ENCODE measurements around the gene ARL2BP. TPM values are rescaled to one million over a fixed set of nuclear protein-coding genes. Genes with fewer than 3 reads are reported as not detected.

Gene ARL2BP
- total RNA-seq, 1 donor from 2014 or later, result 38.4 TPM

DNA sequence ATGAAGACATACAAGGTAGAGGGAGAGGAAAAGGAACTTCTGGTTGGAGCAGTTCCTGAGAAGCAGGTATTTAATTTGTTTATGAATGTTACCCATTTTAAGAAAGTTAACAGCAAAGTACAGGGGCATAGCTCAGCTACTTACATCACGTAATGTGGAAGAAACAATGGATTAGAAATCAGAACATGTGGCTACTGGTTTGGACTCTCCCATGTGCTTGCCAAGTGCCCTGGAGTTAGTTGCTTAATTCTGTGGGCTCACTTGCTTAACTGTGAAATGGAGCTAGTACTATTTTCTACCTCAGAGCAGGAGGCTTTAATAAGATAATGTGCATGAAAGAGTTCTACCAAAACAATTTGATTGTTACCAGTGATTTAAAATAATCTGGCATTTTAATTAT, 31.6 kb upstream of the ARL2BP start:
- H3K27ac Mint-ChIP-seq (ENCODE audit: unreplicated experiment), result no peak overlapping the region
- no peaks in the 10 kb centered on the region for H3K9me3 Mint-ChIP-seq (ENCODE audit: unreplicated experiment)
- TF ChIP-seq, protein P1, sequence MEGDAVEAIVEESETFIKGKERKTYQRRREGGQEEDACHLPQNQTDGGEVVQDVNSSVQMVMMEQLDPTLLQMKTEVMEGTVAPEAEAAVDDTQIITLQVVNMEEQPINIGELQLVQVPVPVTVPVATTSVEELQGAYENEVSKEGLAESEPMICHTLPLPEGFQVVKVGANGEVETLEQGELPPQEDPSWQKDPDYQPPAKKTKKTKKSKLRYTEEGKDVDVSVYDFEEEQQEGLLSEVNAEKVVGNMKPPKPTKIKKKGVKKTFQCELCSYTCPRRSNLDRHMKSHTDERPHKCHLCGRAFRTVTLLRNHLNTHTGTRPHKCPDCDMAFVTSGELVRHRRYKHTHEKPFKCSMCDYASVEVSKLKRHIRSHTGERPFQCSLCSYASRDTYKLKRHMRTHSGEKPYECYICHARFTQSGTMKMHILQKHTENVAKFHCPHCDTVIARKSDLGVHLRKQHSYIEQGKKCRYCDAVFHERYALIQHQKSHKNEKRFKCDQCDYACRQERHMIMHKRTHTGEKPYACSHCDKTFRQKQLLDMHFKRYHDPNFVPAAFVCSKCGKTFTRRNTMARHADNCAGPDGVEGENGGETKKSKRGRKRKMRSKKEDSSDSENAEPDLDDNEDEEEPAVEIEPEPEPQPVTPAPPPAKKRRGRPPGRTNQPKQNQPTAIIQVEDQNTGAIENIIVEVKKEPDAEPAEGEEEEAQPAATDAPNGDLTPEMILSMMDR (IDR thresholded peaks at IDR 0.05; ENCODE audit: partially characterized antibody, unreplicated experiment), result no peak
- H3K4me1 Mint-ChIP-seq (ENCODE audit: low read depth, unreplicated experiment), result no peaks in the 10 kb centered on the region
- no peak for DNase-seq
- no peak overlapping the region for H3K4me3 Mint-ChIP-seq (ENCODE audit: unreplicated experiment)
- H3K27me3 Mint-ChIP-seq (ENCODE audit: unreplicated experiment), result no peaks in the 10 kb centered on the region
- peaks cover 9% of the 10 kb centered on the region for H3K36me3 Mint-ChIP-seq (ENCODE audit: unreplicated experiment)

DNA sequence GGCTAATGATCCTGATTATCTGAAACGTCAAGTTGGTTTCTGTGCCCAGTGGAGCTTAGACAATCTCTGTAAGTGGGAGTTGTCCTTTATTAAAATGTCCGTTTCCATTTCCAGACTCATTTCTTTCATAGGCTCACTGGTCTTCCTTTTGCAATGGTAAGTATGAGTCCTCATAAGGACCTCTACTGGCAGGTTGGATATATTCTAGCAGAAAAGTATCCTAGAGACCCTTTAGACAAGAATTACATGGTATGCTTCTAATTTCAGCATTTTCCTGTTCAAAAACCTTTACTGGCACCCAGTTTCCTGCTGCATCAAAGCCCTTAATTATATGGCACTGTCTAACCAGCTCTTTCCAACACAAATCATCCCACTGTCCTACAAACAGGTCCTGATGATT, 28.1 kb upstream of the ARL2BP start:
- H3K27ac Mint-ChIP-seq (ENCODE audit: unreplicated experiment), result no peak overlapping the region
- H3K27me3 Mint-ChIP-seq (ENCODE audit: unreplicated experiment), result no peaks in the 10 kb centered on the region
- TF ChIP-seq, protein P1 (IDR thresholded peaks at IDR 0.05; ENCODE audit: partially characterized antibody, unreplicated experiment), result no peak
- DNase-seq, result no peak
- peaks cover 13% of the 10 kb centered on the region for H3K36me3 Mint-ChIP-seq (ENCODE audit: unreplicated experiment)
- no peaks in the 10 kb centered on the region for H3K9me3 Mint-ChIP-seq (ENCODE audit: unreplicated experiment)
- H3K4me1 Mint-ChIP-seq (ENCODE audit: low read depth, unreplicated experiment), result no peaks in the 10 kb centered on the region
- H3K4me3 Mint-ChIP-seq (ENCODE audit: unreplicated experiment), result no peak overlapping the region

DNA sequence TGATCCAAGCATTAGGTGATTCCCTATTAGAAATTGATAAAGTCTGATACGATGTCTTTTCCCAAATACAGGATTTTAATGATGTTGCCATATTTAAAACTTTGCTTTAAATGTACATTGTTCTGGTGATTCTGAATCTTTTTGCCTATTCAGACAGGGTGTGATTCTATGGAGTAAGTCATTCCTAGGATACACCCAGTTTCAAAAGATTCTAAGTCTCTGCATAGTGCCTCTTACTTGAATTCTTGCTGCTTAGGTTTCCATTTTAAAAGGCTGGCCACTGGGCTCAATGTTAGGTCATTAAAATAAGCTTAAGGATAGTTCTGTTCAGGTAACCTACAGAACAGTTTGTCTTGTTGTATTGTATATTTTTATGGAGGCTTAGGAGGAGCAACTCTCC, 22.0 kb upstream of the ARL2BP start:
- H3K36me3 Mint-ChIP-seq (ENCODE audit: unreplicated experiment), result peaks cover 8% of the 10 kb centered on the region
- TF ChIP-seq, protein P1 (IDR thresholded peaks at IDR 0.05; ENCODE audit: partially characterized antibody, unreplicated experiment), result no peak
- no peaks in the 10 kb centered on the region for H3K27me3 Mint-ChIP-seq (ENCODE audit: unreplicated experiment)
- H3K4me3 Mint-ChIP-seq (ENCODE audit: unreplicated experiment), result no peak overlapping the region
- no peak overlapping the region for H3K27ac Mint-ChIP-seq (ENCODE audit: unreplicated experiment)
- H3K4me1 Mint-ChIP-seq (ENCODE audit: low read depth, unreplicated experiment), result no peaks in the 10 kb centered on the region
- DNase-seq, result no peak
- no peaks in the 10 kb centered on the region for H3K9me3 Mint-ChIP-seq (ENCODE audit: unreplicated experiment)

DNA sequence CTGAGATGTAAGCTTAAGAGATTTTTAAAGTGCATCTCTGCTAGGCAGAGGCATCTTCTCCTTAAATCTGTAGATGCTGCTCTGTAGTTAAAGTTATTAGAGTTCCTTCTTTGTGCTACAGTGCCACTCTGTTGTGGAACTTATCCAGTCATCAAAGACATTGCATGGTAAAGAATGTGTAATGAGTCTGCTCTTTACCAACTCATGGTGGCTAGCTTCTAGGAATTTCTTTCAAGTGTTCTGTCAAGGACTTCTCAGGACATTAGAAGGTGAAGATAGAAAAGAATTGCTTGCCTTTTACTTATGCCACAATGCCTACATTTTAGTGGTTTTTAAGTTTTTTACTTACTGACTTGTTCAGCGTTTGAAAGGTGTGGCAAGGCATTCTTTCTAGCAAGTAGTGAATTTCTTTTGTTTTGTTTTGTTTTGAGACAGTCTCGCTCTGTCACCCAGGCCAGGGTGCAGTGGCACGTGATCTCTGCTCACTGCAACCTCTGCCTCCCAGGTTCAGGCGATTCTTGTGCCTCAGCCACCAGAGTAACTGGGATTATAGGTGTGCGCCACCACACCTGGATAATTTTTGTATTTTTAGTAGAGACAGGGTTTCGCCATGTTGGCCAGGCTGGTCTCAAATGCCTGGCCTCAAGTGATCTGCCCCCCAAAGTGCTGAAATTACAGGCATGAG, 20.3 kb upstream of the ARL2BP start:
- H3K36me3 Mint-ChIP-seq (ENCODE audit: unreplicated experiment), result peaks cover 4% of the 10 kb centered on the region
- no peaks in the 10 kb centered on the region for H3K27me3 Mint-ChIP-seq (ENCODE audit: unreplicated experiment)
- no peaks in the 10 kb centered on the region for H3K4me1 Mint-ChIP-seq (ENCODE audit: low read depth, unreplicated experiment)
- no peak overlapping the region for H3K4me3 Mint-ChIP-seq (ENCODE audit: unreplicated experiment)
- H3K9me3 Mint-ChIP-seq (ENCODE audit: unreplicated experiment), result no peaks in the 10 kb centered on the region
- DNase-seq, result no peak
- TF ChIP-seq, protein P1 (IDR thresholded peaks at IDR 0.05; ENCODE audit: partially characterized antibody, unreplicated experiment), result no peak
- no peak overlapping the region for H3K27ac Mint-ChIP-seq (ENCODE audit: unreplicated experiment)

DNA sequence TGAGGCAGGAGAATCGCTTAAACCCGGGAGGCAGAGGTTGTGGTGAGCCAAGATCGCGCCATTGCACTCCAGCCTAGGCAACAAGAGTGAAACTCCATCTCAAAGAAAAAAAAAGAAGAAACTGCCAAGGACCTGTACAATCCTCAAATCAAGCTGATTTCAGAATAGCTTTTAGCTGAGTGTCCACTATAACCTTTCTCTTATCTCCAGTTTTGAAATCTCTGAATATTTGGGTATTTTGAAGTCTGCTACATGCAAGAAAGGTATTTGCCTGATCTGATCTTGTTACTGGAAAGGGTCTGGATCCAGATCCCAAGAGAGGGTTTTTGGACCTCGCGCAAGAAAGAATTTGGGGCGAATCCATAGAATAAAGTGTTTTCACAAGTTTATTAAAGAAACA, 19.1 kb upstream of the ARL2BP start:
- TF ChIP-seq, protein P1 (IDR thresholded peaks at IDR 0.05; ENCODE audit: partially characterized antibody, unreplicated experiment), result no peak
- no peak for DNase-seq
- Mint-ChIP-seq H3K27me3 (ENCODE audit: unreplicated experiment) (no peaks in the 10 kb centered on the region), H3K4me1 (ENCODE audit: low read depth, unreplicated experiment) (no peaks in the 10 kb centered on the region), H3K4me3 (ENCODE audit: unreplicated experiment) (no peak overlapping the region), H3K27ac (ENCODE audit: unreplicated experiment) (no peak overlapping the region), H3K36me3 (ENCODE audit: unreplicated experiment) (peaks cover 4% of the 10 kb centered on the region), H3K9me3 (ENCODE audit: unreplicated experiment) (no peaks in the 10 kb centered on the region)

Measured in glutamatergic neuron (in vitro differentiated cells).